HK-2 (cell line): Measurements from ENCODE around the gene KASH5.

Experiments
- DNase-seq: peaks from one replicate; pipeline ENCODE4 v3.0.0-alpha.2; 2018; ENCODE audit not compliant: unreplicated experiment

KASH5 gene

DNA sequence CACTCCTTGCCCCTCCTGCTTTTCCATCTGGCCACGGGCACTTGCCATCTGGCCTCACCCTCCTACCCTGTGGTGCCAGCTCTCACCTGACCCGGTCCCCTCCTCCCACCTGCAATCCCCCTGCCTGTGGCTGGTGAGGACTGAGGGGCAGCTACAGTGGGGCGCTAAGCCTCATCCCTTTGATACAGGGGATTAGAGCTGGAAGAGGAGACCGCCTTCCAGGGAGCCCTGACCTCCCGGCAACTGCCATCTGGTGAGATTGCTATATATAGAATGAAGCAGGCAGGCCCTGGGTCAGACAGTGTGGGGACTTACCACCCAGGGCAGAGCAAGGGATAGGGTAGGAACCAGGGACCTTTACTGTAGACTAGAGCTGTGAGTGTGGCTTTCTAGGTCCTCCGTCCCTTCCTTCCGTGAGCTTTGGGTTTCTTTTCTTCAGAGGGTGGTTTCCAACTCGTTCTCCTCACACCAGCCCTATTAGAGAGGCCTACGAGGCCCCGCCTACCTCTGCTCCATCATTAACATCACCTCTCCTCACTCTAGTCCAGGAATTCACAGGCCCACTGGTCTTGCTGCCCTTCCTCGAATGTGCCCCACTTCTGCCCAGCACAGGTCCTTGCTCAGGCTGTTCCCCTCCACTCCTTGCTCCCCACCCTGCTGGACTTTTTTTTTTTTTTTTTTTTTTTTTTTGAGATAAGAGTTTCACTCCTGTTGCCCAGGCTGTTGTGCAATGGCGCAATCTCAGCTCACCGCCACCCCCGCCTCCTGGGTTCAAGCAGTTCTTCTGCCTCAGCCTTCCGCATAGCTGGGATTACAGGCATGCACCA lies 7.7 kb downstream of the KASH5 start:
- DNase-seq: no peak

GRCh38 chr19:49396738-49397505 lies 8.9 kb downstream of the KASH5 start:
- no peak for DNase-seq

- no peak for DNase-seq
Measured at GRCh38 chr19:49398001-49398615, 10.1 kb downstream of the KASH5 start.

GRCh38 chr19:49398931-49399330 lies 10.9 kb downstream of the KASH5 start:
- DNase-seq: no peak

GRCh38 chr19:49400029-49400428 lies 12.0 kb downstream of the KASH5 start:
- DNase-seq: no peak

DNA sequence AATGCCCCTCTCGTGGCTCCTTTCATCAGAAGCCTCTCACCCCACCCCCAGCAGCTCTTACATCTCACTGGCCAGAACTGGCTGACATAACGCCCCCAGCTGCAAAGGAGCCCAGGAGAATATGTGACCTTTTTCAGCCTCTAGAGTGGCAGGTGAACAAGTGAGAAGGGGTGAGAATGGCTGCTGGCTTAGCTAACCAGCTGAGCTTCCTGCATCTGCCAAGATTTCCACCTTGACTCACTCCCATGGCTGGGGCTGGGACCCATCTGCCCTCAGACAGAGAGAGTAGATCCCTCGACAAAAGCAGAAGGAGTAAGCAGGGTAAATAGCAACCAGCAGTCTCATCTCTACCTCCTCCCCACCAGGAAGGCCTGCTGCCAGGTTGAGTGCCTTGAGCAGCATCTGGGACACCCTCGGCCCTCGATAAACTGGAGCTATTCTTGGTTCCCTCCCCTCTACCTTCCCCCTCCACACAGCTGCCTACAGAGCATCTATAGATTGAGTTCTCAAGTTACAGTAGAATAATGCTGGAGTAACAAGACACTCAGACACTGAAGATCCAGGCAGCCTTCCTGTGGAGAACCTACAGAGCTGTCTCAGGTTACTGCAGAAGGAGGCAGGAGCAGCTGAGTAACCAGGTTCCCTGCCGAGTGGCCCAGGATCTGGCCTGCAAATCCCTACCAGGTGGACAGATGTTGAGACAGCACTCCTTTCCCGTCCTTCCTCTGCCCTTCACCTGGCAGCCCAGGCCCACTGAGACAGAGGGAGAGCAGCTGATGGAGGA lies 15.5 kb downstream of the KASH5 start:
- no peak for DNase-seq

DNA sequence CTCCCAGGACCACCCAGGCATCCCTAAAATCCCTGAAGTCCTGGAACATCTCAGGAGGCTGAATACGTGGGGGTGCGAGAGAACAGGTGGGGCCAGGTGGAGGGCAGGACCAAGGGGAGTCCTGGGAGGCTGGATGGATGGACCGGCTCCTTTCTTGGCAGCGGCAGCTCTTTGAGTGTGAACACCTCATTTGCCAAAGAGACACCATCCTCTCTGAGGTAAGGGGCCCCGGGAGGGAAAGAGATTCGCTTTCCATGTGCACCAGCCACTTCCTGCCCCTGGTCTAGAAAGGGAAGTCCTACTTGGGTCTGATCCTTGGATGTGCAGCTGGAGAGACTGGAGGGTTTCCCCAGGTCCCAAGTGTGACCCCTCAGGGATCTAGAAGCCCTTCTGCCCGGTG lies 19.0 kb downstream of the KASH5 start:
- no peak for DNase-seq

- DNase-seq: no peak
Measured at GRCh38 chr19:49407482-49408015, 19.5 kb downstream of the KASH5 start.

GRCh38 chr19:49408816-49409440 lies 20.9 kb downstream of the KASH5 start:
- DNase-seq: peak; percentile 71

DNA sequence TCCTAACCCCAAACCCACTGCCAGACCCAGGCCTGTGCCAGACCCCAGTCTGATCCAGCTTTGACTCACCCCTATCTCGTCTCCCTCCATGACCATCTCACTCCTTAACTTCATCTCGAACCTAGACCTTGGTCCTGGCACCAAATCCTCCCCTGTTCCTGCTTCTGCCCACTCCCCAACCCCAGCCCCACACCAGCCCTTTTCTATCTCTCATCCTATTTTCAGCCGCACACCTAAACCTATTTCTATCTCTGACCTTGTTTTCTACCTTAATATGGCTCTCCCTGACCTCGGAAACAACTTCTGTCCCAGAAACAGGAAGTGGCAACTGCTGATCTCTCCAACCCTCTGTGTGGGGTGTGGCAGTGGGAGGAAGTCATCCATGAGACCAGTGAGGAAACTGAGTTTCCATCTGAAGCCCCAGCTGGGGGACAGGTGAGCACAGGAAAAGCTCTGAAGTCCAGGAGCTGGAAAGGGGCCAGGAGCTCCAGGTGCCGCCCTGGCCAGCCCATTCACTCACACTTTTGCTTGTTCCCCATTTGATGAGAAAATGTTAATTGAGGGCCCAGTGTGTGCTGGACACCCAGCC lies 21.5 kb downstream of the KASH5 start:
- no peak for DNase-seq

- DNase-seq: no peak
Measured at GRCh38 chr19:49411681-49412326, 23.8 kb downstream of the KASH5 start.

- no peak for DNase-seq
Measured at GRCh38 chr19:49413348-49413747, 25.3 kb downstream of the KASH5 start.

DNA sequence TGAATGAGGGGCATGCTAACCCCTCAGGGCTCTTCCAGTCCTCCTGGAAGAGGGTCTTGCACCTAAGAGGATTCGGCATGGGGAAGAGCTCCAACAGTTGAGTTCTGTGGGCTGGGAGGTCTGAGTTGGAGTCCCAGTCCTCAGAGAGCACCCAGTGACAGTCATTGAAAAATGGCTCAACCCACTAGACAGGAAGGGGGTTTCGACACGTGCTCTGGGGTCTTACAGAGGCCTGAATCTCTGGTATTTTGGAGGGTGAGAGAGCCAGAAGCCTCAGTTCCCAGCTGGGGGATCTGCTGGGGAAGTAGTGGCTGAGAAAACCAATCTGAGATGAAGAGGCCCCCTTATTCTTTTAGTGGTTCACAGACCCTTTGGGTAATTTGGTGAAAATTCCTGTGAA lies 26.2 kb downstream of the KASH5 start:
- no peak for DNase-seq

DNA sequence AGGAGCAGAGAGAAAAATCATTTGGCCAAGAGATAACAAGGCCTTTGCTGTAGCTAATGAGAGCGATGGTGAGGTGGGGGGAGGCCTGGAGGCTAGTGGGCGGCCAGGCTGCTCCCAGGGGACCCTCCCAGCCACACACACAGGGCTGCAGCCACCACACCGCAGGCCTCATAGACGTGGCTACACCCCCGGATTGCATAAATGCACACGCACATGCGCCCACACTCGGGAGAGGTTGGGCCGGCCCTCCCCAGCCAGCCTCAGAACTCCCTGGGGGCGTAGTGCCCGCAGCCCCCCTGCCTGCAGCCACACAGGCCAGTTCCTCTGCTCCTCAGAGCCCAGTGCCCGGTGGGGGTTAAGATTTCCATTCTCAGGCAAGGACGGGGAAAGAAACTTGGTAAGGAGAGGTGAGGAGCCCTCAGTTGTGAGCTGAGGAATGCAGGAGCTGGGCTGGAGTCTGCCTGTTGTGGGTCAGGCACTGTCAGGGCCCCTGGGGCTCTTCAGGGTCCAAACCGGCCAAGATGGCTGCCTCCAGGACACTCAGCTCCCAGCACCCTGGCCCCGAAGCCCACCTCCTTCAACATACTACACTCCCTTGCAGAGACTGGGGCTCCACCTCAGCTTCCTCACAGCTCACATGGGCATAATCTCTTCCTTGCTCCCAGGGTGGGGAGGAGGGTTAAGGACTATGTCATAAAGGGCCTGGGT lies 27.2 kb downstream of the KASH5 start:
- DNase-seq: no peak

GRCh38 chr19:49415810-49416200 lies 27.8 kb downstream of the KASH5 start:
- DNase-seq: no peak

DNA sequence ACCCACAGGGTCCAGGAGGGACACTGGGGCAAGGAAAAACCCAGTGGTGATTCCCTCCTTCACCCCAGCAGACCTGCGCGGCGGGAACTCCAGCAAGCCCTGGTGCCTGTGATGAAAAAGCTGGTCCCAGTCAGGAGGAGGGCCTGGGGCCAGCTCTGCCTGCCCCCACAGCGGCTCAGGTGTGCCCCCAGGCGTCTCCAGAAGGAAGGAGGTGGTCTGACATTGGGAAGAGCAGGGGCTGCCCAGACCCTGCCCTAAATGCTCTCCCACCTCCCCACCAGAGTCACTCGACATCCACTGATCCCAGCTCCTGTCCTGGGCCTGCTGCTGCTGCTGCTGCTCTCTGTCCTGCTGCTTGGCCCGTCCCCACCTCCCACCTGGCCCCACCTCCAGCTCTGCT lies 29.0 kb downstream of the KASH5 start:
- DNase-seq: no peak

DNA sequence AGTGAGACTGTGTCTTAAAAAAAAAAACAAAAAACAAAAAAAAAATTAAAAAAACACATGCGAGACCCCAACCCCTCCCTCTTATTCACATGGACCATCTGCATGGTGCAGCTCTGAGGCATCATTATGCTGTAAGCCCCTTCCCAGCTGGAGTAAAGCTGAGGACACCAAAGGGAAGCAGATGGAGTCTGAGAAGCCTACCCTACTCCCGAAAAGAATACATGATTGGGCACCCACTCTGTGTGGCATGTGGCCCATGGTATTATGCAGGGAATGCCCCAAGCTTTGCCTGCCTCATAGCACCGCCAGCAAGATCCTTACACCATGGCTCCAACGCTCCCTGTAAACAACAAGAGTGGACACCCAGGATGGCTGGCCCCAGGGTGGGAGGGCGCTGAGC lies 30.5 kb downstream of the KASH5 start:
- no peak for DNase-seq

DNA sequence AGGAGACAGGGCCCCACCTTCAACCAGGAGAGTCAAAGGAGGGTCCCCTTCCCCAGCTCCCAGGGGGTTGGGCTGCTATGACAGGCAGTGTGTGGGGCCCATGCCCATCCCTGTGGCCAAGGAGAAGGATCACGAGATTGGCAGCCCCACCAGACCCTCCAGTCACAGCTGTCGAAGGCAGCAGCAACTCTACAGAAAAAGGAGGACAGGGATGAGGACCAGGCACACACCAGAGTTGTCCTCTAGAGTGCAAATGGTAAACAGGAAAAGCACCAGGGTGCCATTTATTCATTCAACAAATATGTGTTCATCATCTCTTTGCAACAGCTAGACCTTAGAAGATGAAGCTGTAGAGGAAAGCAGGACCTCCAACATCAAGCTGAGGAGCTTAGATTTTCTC lies 31.1 kb downstream of the KASH5 start:
- DNase-seq: no peak

- no peak for DNase-seq
Measured at GRCh38 chr19:49420227-49420626, 32.2 kb downstream of the KASH5 start.
